Liver (tissue), 9 donors: Measurements from ENCODE around the gene RPS6KB1. TPM values are rescaled to one million over a fixed set of nuclear protein-coding genes. Genes with fewer than 3 reads are reported as not detected.
"Not testable (repeated sequence)": the region's sequence is repeated elsewhere in the genome, so short reads cannot be mapped to it uniquely, and the experiment has no call there.

Source experiments
- DNase-seq: peaks from one replicate; pipeline ENCODE4 v3.0.0-alpha.2; 2017; ENCODE audit warnings: low spot score
- H3K27ac ChIP-seq, 2 donors: one replicate each; pipeline ENCODE4 v1.7.0; 2013; ENCODE audit warnings: inconsistent platforms in 2 of 2, low read length in 2 of 2, control low read depth in 1 of 2, low read depth in 1 of 2, mild to moderate bottlenecking in 1 of 2
- H3K27me3 ChIP-seq, 4 donors: one replicate each; pipeline versions ENCODE4 v1.6.1 to v1.7.0; 2013; ENCODE audit warnings: low read length in 3 of 4, inconsistent platforms in 1 of 4, mild to moderate bottlenecking in 1 of 4, moderate library complexity in 1 of 4; ENCODE audit not compliant: control insufficient read depth in 4 of 4, insufficient read depth in 4 of 4
- H3K36me3 ChIP-seq, 4 donors: one replicate each; pipeline versions ENCODE4 v1.6.1 to v1.7.0; 2013; ENCODE audit warnings: low read length in 3 of 4, mild to moderate bottlenecking in 3 of 4, low read depth in 1 of 4, moderate library complexity in 1 of 4; ENCODE audit not compliant: control insufficient read depth in 4 of 4, insufficient read depth in 3 of 4
- H3K4me1 ChIP-seq, 4 donors: one replicate each; pipeline versions ENCODE4 v1.6.1 to v1.7.0; 2013; ENCODE audit warnings: low read length in 3 of 4, mild to moderate bottlenecking in 3 of 4, moderate library complexity in 1 of 4; ENCODE audit not compliant: control insufficient read depth in 4 of 4, insufficient read depth in 4 of 4
- H3K4me3 ChIP-seq, 3 donors: one replicate each; pipeline versions ENCODE4 v1.6.1 to v1.7.0; 2013; ENCODE audit warnings: low read length in 3 of 3, control low read depth in 1 of 3, low read depth in 1 of 3, mild to moderate bottlenecking in 1 of 3
- H3K9ac ChIP-seq, 2 donors: one replicate each; pipeline ENCODE4 v1.7.0; 2013; ENCODE audit warnings: low read length in 2 of 2, mild to moderate bottlenecking in 2 of 2, moderate library complexity in 2 of 2, control low read depth in 1 of 2, low read depth in 1 of 2
- H3K9me3 ChIP-seq, 4 donors: one replicate each; pipeline versions ENCODE4 v1.6.1 to v1.7.0; 2013; ENCODE audit warnings: low read length in 3 of 4; ENCODE audit not compliant: control insufficient read depth in 4 of 4
- EGR1 ChIP-seq, 2 donors: IDR thresholded peaks; 2 replicates each; pipeline ENCODE4 v1.6.1; 2016 to 2018; ENCODE audit warnings: antibody characterized with exemption in 2 of 2, low read depth in 2 of 2
- FOXA1 ChIP-seq: IDR thresholded peaks from 2 replicates; pipeline ENCODE4 v1.6.1; 2016; ENCODE audit warnings: antibody characterized with exemption
- GABPA ChIP-seq, 2 donors: IDR thresholded peaks in 1 of 2; conservative IDR thresholded peaks in 1 of 2; 2 replicates each; pipeline ENCODE4 v1.6.1; 2016; ENCODE audit warnings: antibody characterized with exemption in 2 of 2, mild to moderate bottlenecking in 1 of 2, moderate library complexity in 1 of 2
- NR2F2 ChIP-seq: IDR thresholded peaks from 2 replicates; pipeline ENCODE4 v1.6.1; 2016; ENCODE audit warnings: antibody characterized with exemption
- RAD21 ChIP-seq, 2 donors: IDR thresholded peaks; 2 replicates each; pipeline ENCODE4 v1.6.1; 2016; ENCODE audit warnings: antibody characterized with exemption in 2 of 2, mild to moderate bottlenecking in 2 of 2
- RXRA ChIP-seq, 2 donors: IDR thresholded peaks; 2 replicates each; pipeline ENCODE4 v1.6.1; 2017 to 2018; ENCODE audit warnings: antibody characterized with exemption in 2 of 2, mild to moderate bottlenecking in 1 of 2
- WGBS: extraction: QIAGEN DNeasy Blood & Tissue Kit; methylation state at CpG from one replicate; pipeline ENCODE4 v1.1.7; 2013; 5-methylcytosine and 5-hydroxymethylcytosine counted together
- polyA plus RNA-seq, 2 donors: library from polyadenylated mRNA; stranded (reverse) in 1 of 2; unstranded in 1 of 2; fragments of 200-250 nt in 1 of 2; fragments of >200 nt in 1 of 2; fragmentation: Nextera tagmentation in 1 of 2; extraction: Ambion mirVana in 1 of 2; gene quantifications; one replicate each; pipeline versions ENCODE4 v1.2.1 to v1.2.3, GENCODE V29; 2013 to 2015
- total RNA-seq, 2 donors: library from RNA; depleted of rRNA; stranded (reverse); fragments of >200 nt; gene quantifications; one replicate each; pipeline ENCODE4 v1.2.3, GENCODE V29; 2014
- TF ChIP-seq, protein P1 (sequence below): IDR thresholded peaks from 2 replicates; pipeline ENCODE4 v1.6.1; 2016; ENCODE audit warnings: antibody characterized with exemption
- TF ChIP-seq, protein P2 (sequence below): fragments of 150-350 bp; IDR thresholded peaks from 2 replicates; pipeline ENCODE4 v1.5.1; 2017; ENCODE audit warnings: improper control_type of control experiment, low read depth, low read length; ENCODE audit not compliant: missing input control
- TF ChIP-seq, protein P3 (sequence below): IDR thresholded peaks from 2 replicates; pipeline ENCODE4 v1.6.1; 2016; ENCODE audit warnings: antibody characterized with exemption
- donor health status: healthy.
- donor health status: healthy.
- donor health status: healthy.
- donor health status: healthy.
- donor health status: healthy.

RPS6KB1 gene
- total and polyA plus RNA-seq, 4 donors, result 5.6 to 22.1 (median 15.3) TPM

DNA sequence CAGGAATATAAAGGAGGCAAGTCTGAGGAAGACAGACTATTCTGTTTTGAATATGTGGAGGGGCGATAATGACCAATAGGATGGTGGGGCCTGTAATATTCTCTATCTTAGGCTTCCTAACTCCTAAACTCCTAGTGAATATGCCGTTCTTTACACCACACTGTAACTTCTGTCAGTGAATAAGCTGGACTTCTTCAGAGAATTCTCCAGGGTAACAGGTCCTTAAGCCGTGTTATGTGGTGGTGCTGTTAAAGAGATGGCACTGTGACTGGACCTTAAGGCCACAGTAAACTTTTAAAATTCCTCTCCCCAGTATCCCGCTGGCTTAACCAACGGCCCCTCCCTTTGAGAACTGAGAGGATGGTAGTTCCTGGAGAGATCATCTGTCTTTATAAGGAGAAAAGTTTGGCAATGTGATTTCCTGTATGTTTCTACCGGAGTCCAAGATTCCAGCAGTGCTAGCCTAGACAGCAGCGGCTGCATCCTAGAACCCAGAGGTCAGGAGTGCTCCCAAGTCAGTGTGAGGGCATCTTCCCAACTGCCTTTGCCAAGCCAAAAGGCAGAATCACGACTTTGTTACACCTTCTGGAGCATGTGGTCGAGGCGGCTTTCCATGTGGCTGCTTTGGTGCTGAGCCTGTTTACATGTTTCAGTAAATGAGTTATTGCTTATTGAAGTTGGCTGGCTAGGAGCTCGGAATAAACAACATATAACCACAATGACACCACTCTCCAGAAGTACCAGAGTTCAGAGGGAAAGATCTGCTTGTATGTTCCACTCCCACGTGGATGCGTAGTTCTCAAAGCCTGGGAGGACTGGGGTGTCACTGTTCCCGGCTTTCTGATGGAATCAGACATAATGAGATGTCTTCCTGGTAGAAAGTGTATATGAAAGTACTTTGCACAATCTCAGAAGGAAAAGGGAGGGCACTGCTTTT, 41.2 kb upstream of the RPS6KB1 start:
- Histone ChIP-seq H3K4me1 (peaks cover 8 to 19% (median 16%) of the 10 kb centered on the region in 4 donors), H3K9ac (no peak overlapping the region), H3K4me3 (no peak overlapping the region), H3K27ac (peak overlapping the region in 1 of 2 donors; percentile 48), H3K36me3 (no peaks in the 10 kb centered on the region), H3K27me3 (no peaks in the 10 kb centered on the region), H3K9me3 (no peaks in the 10 kb centered on the region)
- TF ChIP-seq NR2F2 (peak; percentile 89), FOXA1 (no peak), RXRA (IDR thresholded peaks at IDR 0.05) (peak in 1 of 2 donors; percentile 46), EGR1 (IDR thresholded peaks at IDR 0.05; ENCODE audit: low read depth in 2 of 2) (peak in 1 of 2 donors; percentile 11)
- TF ChIP-seq, protein P1, sequence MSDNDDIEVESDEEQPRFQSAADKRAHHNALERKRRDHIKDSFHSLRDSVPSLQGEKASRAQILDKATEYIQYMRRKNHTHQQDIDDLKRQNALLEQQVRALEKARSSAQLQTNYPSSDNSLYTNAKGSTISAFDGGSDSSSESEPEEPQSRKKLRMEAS, result no peak
- WGBS, result 76% methylated on average over 14 of the region's 14 CpGs
- no peak for DNase-seq

DNA sequence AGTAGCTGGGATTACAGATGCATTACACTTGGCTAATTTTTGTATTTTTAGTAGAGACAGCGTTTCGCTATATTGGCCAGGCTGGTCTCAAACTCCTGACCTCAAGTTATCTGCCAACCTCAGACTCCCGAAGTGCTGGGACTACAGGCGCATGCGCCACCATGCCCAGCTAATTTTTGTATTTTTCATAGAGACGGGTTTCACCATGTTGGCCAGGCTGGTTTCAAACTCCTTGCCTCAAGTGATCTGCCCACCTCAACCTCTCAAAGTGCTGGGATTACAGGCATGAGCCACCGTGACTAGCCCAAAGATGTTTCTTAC, 40.1 kb upstream of the RPS6KB1 start:
- not testable (repeated sequence) for H3K4me3 ChIP-seq, H3K9me3 ChIP-seq, H3K27me3 ChIP-seq, DNase-seq, H3K27ac ChIP-seq, H3K36me3 ChIP-seq, H3K9ac ChIP-seq
- WGBS, result 96% methylated on average over 7 of the region's 7 CpGs
- H3K4me1 ChIP-seq, result peaks cover 4 to 10% (median 8%) of the 10 kb centered on the region in 4 donors

DNA sequence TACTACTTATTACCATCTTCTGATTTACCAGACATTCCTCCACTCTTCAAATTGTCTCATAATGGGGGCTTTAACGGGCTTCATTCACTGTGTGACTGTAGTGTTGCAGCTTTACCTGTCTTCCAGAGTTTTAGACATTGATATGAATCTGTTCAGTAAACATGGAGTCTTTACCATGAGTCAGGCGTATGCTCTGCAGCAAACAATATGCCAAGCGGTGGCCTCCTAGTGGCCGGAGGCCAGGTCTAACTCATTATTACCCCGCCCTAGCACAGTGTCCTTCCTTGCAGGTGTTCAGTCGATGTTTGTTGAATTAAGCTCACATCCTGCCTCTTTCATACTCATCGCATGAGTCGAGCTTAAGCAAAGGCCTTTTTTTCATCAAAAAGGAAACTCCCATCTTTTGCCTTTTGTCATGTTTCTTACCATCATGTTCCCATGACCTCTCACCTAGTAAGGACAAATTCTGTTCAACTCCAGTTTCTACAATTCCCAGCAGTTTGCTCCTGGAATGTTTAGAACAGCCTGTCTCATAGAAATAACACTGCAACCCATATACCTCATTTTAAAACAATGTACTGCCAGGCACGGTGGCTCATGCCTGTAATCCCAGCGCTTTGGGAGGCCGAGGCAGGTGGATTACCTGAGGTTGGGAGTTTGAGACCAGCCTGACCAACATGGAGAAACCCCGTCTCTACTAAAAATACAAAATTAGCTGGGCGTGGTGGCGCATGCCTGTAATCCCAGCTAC, 39.6 kb upstream of the RPS6KB1 start:
- H3K4me3 ChIP-seq, result no peak overlapping the region
- H3K27ac ChIP-seq, result peak overlapping the region in 1 of 2 donors; percentile 3
- WGBS, result 84% methylated on average over 14 of the region's 14 CpGs
- no peak for DNase-seq
- TF ChIP-seq GABPA (IDR thresholded peaks at IDR 0.05 in 1 of 2, conservative IDR thresholded peaks at IDR 0.05 in 1 of 2) (no peak), FOXA1 (no peak), RXRA (IDR thresholded peaks at IDR 0.05) (no peak), RAD21 (IDR thresholded peaks at IDR 0.05) (peak in 1 of 2 donors; percentile 47), NR2F2 (no peak)
- TF ChIP-seq, protein P2, sequence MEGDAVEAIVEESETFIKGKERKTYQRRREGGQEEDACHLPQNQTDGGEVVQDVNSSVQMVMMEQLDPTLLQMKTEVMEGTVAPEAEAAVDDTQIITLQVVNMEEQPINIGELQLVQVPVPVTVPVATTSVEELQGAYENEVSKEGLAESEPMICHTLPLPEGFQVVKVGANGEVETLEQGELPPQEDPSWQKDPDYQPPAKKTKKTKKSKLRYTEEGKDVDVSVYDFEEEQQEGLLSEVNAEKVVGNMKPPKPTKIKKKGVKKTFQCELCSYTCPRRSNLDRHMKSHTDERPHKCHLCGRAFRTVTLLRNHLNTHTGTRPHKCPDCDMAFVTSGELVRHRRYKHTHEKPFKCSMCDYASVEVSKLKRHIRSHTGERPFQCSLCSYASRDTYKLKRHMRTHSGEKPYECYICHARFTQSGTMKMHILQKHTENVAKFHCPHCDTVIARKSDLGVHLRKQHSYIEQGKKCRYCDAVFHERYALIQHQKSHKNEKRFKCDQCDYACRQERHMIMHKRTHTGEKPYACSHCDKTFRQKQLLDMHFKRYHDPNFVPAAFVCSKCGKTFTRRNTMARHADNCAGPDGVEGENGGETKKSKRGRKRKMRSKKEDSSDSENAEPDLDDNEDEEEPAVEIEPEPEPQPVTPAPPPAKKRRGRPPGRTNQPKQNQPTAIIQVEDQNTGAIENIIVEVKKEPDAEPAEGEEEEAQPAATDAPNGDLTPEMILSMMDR, result no peak
- TF ChIP-seq, protein P3, sequence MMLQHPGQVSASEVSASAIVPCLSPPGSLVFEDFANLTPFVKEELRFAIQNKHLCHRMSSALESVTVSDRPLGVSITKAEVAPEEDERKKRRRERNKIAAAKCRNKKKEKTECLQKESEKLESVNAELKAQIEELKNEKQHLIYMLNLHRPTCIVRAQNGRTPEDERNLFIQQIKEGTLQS, result no peak
- no peaks in the 10 kb centered on the region for H3K36me3 ChIP-seq
- peaks cover 2 to 7% (median 4%) of the 10 kb centered on the region in 4 donors for H3K4me1 ChIP-seq
- H3K27me3 ChIP-seq, result no peaks in the 10 kb centered on the region
- no peak overlapping the region for H3K9ac ChIP-seq
- H3K9me3 ChIP-seq, result no peaks in the 10 kb centered on the region

DNA sequence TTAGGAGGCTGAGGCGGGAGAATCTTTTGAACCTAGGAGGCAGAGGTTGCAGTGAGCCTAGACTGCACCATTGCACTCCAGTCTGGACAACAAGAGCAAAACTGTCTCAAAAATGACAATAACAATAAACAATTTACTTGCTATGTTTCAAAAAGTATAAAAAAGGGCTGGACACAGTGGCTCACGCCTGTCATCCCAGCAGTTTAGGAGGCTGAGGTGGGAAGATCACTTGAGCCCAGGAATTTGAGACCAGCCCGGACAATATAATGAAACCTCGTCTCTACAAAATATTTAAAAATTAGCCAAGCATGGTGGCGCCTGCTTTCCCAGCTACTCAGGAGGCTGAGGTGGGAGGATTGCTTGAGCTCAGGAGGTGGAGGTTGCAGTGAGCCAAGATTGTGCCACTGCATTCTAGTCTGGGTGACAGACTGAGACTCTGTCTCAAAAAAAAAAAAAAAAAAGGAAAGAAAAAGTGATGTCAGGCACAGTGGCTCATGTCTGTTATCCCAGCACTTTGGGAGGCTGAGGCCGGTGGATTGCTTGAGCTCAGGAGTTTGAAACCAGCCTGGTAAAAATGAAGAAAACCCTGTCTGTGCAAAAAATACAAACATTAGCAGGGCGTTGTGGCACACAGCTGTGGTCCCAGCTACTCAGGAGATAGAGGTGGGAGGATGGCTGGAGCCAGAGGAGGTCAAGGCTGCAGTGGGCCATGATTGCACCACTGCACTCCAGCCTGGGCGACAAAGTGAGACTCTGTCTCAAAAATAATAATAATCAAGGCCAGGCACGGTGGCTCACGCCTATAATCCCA, 38.8 kb upstream of the RPS6KB1 start:
- not testable (repeated sequence) for H3K4me3 ChIP-seq, DNase-seq, H3K4me1 ChIP-seq, H3K9ac ChIP-seq, H3K27ac ChIP-seq, H3K27me3 ChIP-seq, H3K36me3 ChIP-seq, H3K9me3 ChIP-seq
- 95% methylated on average over 10 of the region's 10 CpGs for WGBS
